ENCODE data around the gene CSNK1D. TPM values are rescaled to one million over a fixed set of nuclear protein-coding genes. Genes with fewer than 3 reads are reported as not detected.
A peak's percentile ranks its signal among the peaks of the same experiment; 100 is the strongest.

The CSNK1D gene
- total RNA-seq, 1 donor = 50.3 TPM

- Histone ChIP-seq H3K27me3 (ENCODE audit: insufficient read depth, low read length) (no peaks in the 10 kb centered on the region), H3K36me3 (ENCODE audit: insufficient read depth, low read length) (peaks cover 93% of the 10 kb centered on the region), H3K4me2 (ENCODE audit: insufficient read depth, low read length) (no peak overlapping the region), H3K79me2 (ENCODE audit: insufficient read depth, low read length) (peaks cover 63% of the 10 kb centered on the region), H2AFZ (ENCODE audit: low read length) (no peak overlapping the region), H3K4me3 (ENCODE audit: insufficient read depth, low read length) (no peak overlapping the region), H3K27ac (ENCODE audit: low read depth, low read length) (peak overlapping the region; percentile 26), H3K9me3 (ENCODE audit: low read depth, low read length) (no peaks in the 10 kb centered on the region), H4K20me1 (ENCODE audit: insufficient read depth, low read length) (peaks cover 94% of the 10 kb centered on the region), H3K4me1 (ENCODE audit: insufficient read depth, low read length) (peaks cover 31% of the 10 kb centered on the region)
- DNase-seq (ENCODE audit: insufficient read length, low spot score, missing footprints) = peak; percentile 97
- TF ChIP-seq CTCF (IDR thresholded peaks at IDR 0.05; ENCODE audit: extremely low read depth, low read depth, low read length) = no peak
Observed at GRCh38 chr17:82246365-82247181, 26.9 kb downstream of the CSNK1D start.

- Histone ChIP-seq H3K4me1 (ENCODE audit: insufficient read depth, low read length) (peaks cover 37% of the 10 kb centered on the region), H3K4me2 (ENCODE audit: insufficient read depth, low read length) (no peak overlapping the region), H3K27me3 (ENCODE audit: insufficient read depth, low read length) (no peaks in the 10 kb centered on the region), H3K4me3 (ENCODE audit: insufficient read depth, low read length) (no peak overlapping the region), H3K79me2 (ENCODE audit: insufficient read depth, low read length) (peaks cover 59% of the 10 kb centered on the region), H2AFZ (ENCODE audit: low read length) (no peak overlapping the region), H3K27ac (ENCODE audit: low read depth, low read length) (peak overlapping the region; percentile 26), H4K20me1 (ENCODE audit: insufficient read depth, low read length) (peaks cover 94% of the 10 kb centered on the region), H3K9me3 (ENCODE audit: low read depth, low read length) (no peaks in the 10 kb centered on the region), H3K36me3 (ENCODE audit: insufficient read depth, low read length) (peaks cover 88% of the 10 kb centered on the region)
- no peak for DNase-seq (ENCODE audit: insufficient read length, low spot score, missing footprints)
- no peak for TF ChIP-seq CTCF (IDR thresholded peaks at IDR 0.05; ENCODE audit: extremely low read depth, low read depth, low read length)
Observed at GRCh38 chr17:82246040-82246364, 27.5 kb downstream of the CSNK1D start.

- Histone ChIP-seq H3K4me3 (ENCODE audit: insufficient read depth, low read length) (no peak overlapping the region), H3K36me3 (ENCODE audit: insufficient read depth, low read length) (peaks cover 87% of the 10 kb centered on the region), H3K4me1 (ENCODE audit: insufficient read depth, low read length) (peaks cover 43% of the 10 kb centered on the region), H3K79me2 (ENCODE audit: insufficient read depth, low read length) (peaks cover 59% of the 10 kb centered on the region), H4K20me1 (ENCODE audit: insufficient read depth, low read length) (peaks cover 94% of the 10 kb centered on the region), H3K27me3 (ENCODE audit: insufficient read depth, low read length) (no peaks in the 10 kb centered on the region), H3K9me3 (ENCODE audit: low read depth, low read length) (no peaks in the 10 kb centered on the region), H3K27ac (ENCODE audit: low read depth, low read length) (peak overlapping the region; percentile 26), H2AFZ (ENCODE audit: low read length) (no peak overlapping the region), H3K4me2 (ENCODE audit: insufficient read depth, low read length) (no peak overlapping the region)
- TF ChIP-seq CTCF (IDR thresholded peaks at IDR 0.05; ENCODE audit: extremely low read depth, low read depth, low read length) = no peak
- peak; percentile 73 for DNase-seq (ENCODE audit: insufficient read length, low spot score, missing footprints)
Observed at GRCh38 chr17:82245134-82246039, 28.1 kb downstream of the CSNK1D start.

All from osteoblast (primary cell).